H9 (cell line): ENCODE data around the gene UPB1. TPM values are rescaled to one million over a fixed set of nuclear protein-coding genes. Genes with fewer than 3 reads are reported as not detected.

Experiments
- DNase-seq: peaks from one replicate; pipeline ENCODE4 v3.0.0-alpha.2; 2017
- H2AFZ ChIP-seq: one replicate; pipeline ENCODE4 v1.6.1; 2013; ENCODE audit warnings: mild to moderate bottlenecking, low read length, control low read depth, moderate library complexity
- H2AK5ac ChIP-seq: 2 replicates; pipeline ENCODE4 v1.6.1; 2013; ENCODE audit warnings: low read length, control low read depth, mixed read lengths; ENCODE audit not compliant: insufficient read length
- H2BK120ac ChIP-seq: one replicate; pipeline ENCODE4 v1.6.1; 2013; ENCODE audit warnings: low read depth, mild to moderate bottlenecking, low read length, control low read depth, inconsistent platforms; ENCODE audit not compliant: poor library complexity, severe bottlenecking
- H2BK12ac ChIP-seq: 2 replicates; pipeline ENCODE4 v1.6.1; 2013; ENCODE audit warnings: low read length, control low read depth, mixed read lengths, low read depth; ENCODE audit not compliant: insufficient read length
- H2BK15ac ChIP-seq: 2 replicates; pipeline ENCODE4 v1.6.1; 2013; ENCODE audit warnings: low read depth, low read length, control low read depth
- H2BK20ac ChIP-seq: one replicate; pipeline ENCODE4 v1.6.1; 2013; ENCODE audit warnings: low read depth, mild to moderate bottlenecking, low read length, control low read depth, inconsistent platforms; ENCODE audit not compliant: poor library complexity, severe bottlenecking
- H2BK5ac ChIP-seq: 2 replicates; pipeline ENCODE4 v1.6.1; 2013; ENCODE audit warnings: low read length, control low read depth, mixed read lengths; ENCODE audit not compliant: insufficient read length
- H3K14ac ChIP-seq: 2 replicates; pipeline ENCODE4 v1.6.1; 2013; ENCODE audit warnings: low read length, control low read depth; ENCODE audit not compliant: insufficient read depth
- H3K18ac ChIP-seq: 2 replicates; pipeline ENCODE4 v1.6.1; 2013; ENCODE audit warnings: low read depth, mild to moderate bottlenecking, mixed read lengths, low read length, control low read depth; ENCODE audit not compliant: insufficient read length
- H3K23ac ChIP-seq: 2 replicates; pipeline ENCODE4 v1.6.1; 2013; ENCODE audit warnings: low read length, control low read depth, mixed read lengths, low read depth; ENCODE audit not compliant: insufficient read length
- H3K23me2 ChIP-seq: 2 replicates; pipeline ENCODE4 v1.6.1; 2013; ENCODE audit warnings: low read depth, mild to moderate bottlenecking, mixed read lengths, low read length, control low read depth; ENCODE audit not compliant: insufficient read length, poor library complexity, severe bottlenecking
- H3K27ac ChIP-seq: 2 replicates; pipeline ENCODE4 v1.5.1; 2013; ENCODE audit warnings: low read length, control low read depth, mixed read lengths, low read depth; ENCODE audit not compliant: insufficient read length
- H3K27me3 ChIP-seq: 2 replicates; pipeline ENCODE4 v1.6.1; 2013; ENCODE audit warnings: low read length, control low read depth, inconsistent platforms; ENCODE audit not compliant: insufficient read depth
- H3K4ac ChIP-seq: 2 replicates; pipeline ENCODE4 v1.6.1; 2013; ENCODE audit warnings: low read depth, mild to moderate bottlenecking, control low read depth, inconsistent platforms, low read length, moderate library complexity
- H3K4me1 ChIP-seq: 2 replicates; pipeline ENCODE4 v1.6.1; 2013; ENCODE audit warnings: low read length, control low read depth, inconsistent platforms; ENCODE audit not compliant: insufficient read depth
- H3K4me2 ChIP-seq: 2 replicates; pipeline ENCODE4 v1.6.1; 2013; ENCODE audit warnings: low read length, control low read depth, mixed read lengths; ENCODE audit not compliant: insufficient read length, insufficient read depth
- H3K56ac ChIP-seq: 2 replicates; pipeline ENCODE4 v1.6.1; 2013; ENCODE audit warnings: low read depth, mild to moderate bottlenecking, mixed read lengths, low read length, control low read depth; ENCODE audit not compliant: insufficient read length
- H3K79me1 ChIP-seq: 2 replicates; pipeline ENCODE4 v1.6.1; 2013; ENCODE audit warnings: low read depth, mild to moderate bottlenecking, moderate library complexity, low read length, control low read depth, inconsistent platforms; ENCODE audit not compliant: insufficient read depth, poor library complexity, severe bottlenecking
- H3K79me2 ChIP-seq: 2 replicates; pipeline ENCODE4 v1.6.1; 2013; ENCODE audit warnings: low read length, control low read depth, inconsistent platforms; ENCODE audit not compliant: insufficient read depth
- H3K9ac ChIP-seq: 2 replicates; pipeline ENCODE4 v1.6.1; 2013; ENCODE audit warnings: low read length, control low read depth, mixed read lengths; ENCODE audit not compliant: insufficient read length; ENCODE audit errors: extremely low read depth
- H3K9me3 ChIP-seq: one replicate; pipeline ENCODE4 v1.6.1; 2013; ENCODE audit warnings: low read depth, low read length, inconsistent platforms; ENCODE audit not compliant: control insufficient read depth
- H3T11ph ChIP-seq: one replicate; pipeline ENCODE4 v1.6.1; 2013; ENCODE audit warnings: mild to moderate bottlenecking, low read length, control low read depth, inconsistent platforms
- H4K20me1 ChIP-seq: one replicate; pipeline ENCODE4 v1.6.1; 2013; ENCODE audit not compliant: control insufficient read depth, insufficient read length, insufficient read depth
- H4K5ac ChIP-seq: 2 replicates; pipeline ENCODE4 v1.6.1; 2013; ENCODE audit warnings: low read depth, mild to moderate bottlenecking, mixed read lengths, low read length, control low read depth; ENCODE audit not compliant: insufficient read length
- H4K8ac ChIP-seq: replicated peaks from 2 replicates; pipeline ENCODE4 v1.6.1; 2013; ENCODE audit warnings: low read length, control low read depth, mixed read lengths, low read depth; ENCODE audit not compliant: insufficient read length
- H4K91ac ChIP-seq: 2 replicates; pipeline ENCODE4 v1.6.1; 2013; ENCODE audit warnings: low read depth, mild to moderate bottlenecking, moderate library complexity, mixed read lengths, low read length, control low read depth; ENCODE audit not compliant: insufficient read length
- H3K27ac Mint-ChIP-seq, 3 experiments: 2 replicates in 2 of 3; 3 replicates in 1 of 3; pipeline ENCODE4 v1.8.0; 2020 to 2021; ENCODE audit warnings: mixed read lengths in 3 of 3, mild to moderate bottlenecking in 1 of 3, moderate library complexity in 1 of 3
- H3K27me3 Mint-ChIP-seq: 2 replicates; pipeline ENCODE4 v1.8.0; 2021; ENCODE audit warnings: low read depth, mild to moderate bottlenecking, moderate library complexity, mixed read lengths
- H3K36me3 Mint-ChIP-seq, 3 experiments: 2 replicates in 2 of 3; 3 replicates in 1 of 3; pipeline ENCODE4 v1.8.0; 2020 to 2021; ENCODE audit warnings: low read depth in 3 of 3, mixed read lengths in 3 of 3; ENCODE audit not compliant: insufficient read depth in 1 of 3
- H3K4me1 Mint-ChIP-seq, 2 experiments: 2 replicates each; pipeline ENCODE4 v1.8.0; 2020; ENCODE audit warnings: mixed read lengths in 2 of 2
- H3K4me3 Mint-ChIP-seq, 2 experiments: 2 replicates in 1 of 2; 3 replicates in 1 of 2; pipeline ENCODE4 v1.8.0; 2020 to 2021; ENCODE audit warnings: mild to moderate bottlenecking in 2 of 2, mixed read lengths in 2 of 2, moderate library complexity in 1 of 2
- H3K9me3 Mint-ChIP-seq, 2 experiments: 2 replicates in 1 of 2; 3 replicates in 1 of 2; pipeline ENCODE4 v1.8.0; 2020; ENCODE audit warnings: mild to moderate bottlenecking in 2 of 2, mixed read lengths in 2 of 2, moderate library complexity in 1 of 2
- WGBS: extraction: QIAGEN DNeasy Blood & Tissue Kit; methylation state at CpG from one replicate; pipeline ENCODE4 v1.1.7; 2013; ENCODE audit warnings: missing lambda C conversion rate, low lambda C conversion rate, mixed read lengths; ENCODE audit not compliant: insufficient read length; ENCODE audit errors: extremely low coverage; 5-methylcytosine and 5-hydroxymethylcytosine counted together
- total RNA-seq: library from RNA; stranded (reverse); gene quantifications from 2 replicates; pipeline ENCODE4 v1.2.1, GENCODE V29; 2021
- TF ChIP-seq, protein P1 (sequence below): fragments of 200-600 bp; sonication (generic); conservative IDR thresholded peaks from 3 replicates; pipeline ENCODE4 v1.8.0; 2021; ENCODE audit warnings: antibody characterized with exemption, mild to moderate bottlenecking

UPB1 gene
- total RNA-seq, 1 experiment from 2014 or later: not detected

DNA sequence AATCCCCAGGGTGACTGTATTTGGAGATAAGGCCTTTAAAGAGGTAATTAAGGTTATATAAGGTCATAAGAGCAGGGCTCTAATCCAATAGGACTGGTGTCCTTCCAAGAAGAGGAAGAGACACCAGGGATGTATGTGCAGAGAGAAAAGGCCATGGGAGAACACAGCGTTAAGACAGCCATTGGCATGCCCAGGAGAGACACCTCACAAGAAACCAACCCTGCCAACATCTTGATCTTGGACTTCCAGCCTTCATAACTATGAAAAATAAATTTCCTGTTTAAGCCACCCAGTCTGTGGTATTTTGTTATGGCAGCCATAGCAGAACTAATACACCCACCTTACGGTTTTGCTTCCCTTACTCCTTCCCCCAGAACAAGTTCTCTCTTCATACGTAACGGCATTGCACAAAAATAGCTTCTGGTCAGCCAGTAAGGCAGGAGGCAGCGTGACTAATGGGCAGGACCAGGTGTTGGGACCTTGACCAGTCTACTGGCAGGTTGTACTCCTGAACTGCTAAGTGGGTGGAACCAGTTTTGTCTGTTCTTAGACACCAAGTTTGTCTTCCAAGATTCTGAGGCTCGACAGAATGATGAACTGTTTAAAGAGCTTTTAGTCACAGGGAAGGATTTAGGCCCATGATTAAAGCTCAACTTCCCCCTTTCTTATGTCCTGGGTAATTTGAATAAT, 31.9 kb upstream of the UPB1 start:
- Histone ChIP-seq H2AK5ac (no peak overlapping the region), H3T11ph (no peak overlapping the region), H2BK20ac (no peak overlapping the region), H2BK5ac (no peak overlapping the region), H4K91ac (no peak overlapping the region), H3K23me2 (no peaks in the 10 kb centered on the region), H3K14ac (no peak overlapping the region), H2AFZ (no peak overlapping the region), H3K79me1 (no peaks in the 10 kb centered on the region), H4K20me1 (no peaks in the 10 kb centered on the region), H3K56ac (no peak overlapping the region), H3K27me3 (no peaks in the 10 kb centered on the region), H2BK15ac (no peak overlapping the region), H3K18ac (no peak overlapping the region), H2BK120ac (no peak overlapping the region), H4K5ac (no peak overlapping the region), H3K4ac (no peak overlapping the region), H3K9me3 (no peaks in the 10 kb centered on the region), H4K8ac (no peak overlapping the region), H3K4me2 (no peak overlapping the region), H3K4me1 (peaks cover 4% of the 10 kb centered on the region; the same call in 1 of the 2 replicates), H3K79me2 (no peaks in the 10 kb centered on the region), H3K9ac (no peak overlapping the region), H3K27ac (no peak overlapping the region), H3K23ac (no peak overlapping the region), H2BK12ac (no peak overlapping the region)
- Mint-ChIP-seq H3K27ac (no peak overlapping the region), H3K4me3 (no peak overlapping the region), H3K36me3 (no peaks in the 10 kb centered on the region), H3K27me3 (peaks cover 5% of the 10 kb centered on the region; the same call in 1 of the 2 replicates), H3K9me3 (no peaks in the 10 kb centered on the region), H3K4me1 (peaks cover 22 to 25% of the 10 kb centered on the region in 2 experiments)
- TF ChIP-seq, protein P1, sequence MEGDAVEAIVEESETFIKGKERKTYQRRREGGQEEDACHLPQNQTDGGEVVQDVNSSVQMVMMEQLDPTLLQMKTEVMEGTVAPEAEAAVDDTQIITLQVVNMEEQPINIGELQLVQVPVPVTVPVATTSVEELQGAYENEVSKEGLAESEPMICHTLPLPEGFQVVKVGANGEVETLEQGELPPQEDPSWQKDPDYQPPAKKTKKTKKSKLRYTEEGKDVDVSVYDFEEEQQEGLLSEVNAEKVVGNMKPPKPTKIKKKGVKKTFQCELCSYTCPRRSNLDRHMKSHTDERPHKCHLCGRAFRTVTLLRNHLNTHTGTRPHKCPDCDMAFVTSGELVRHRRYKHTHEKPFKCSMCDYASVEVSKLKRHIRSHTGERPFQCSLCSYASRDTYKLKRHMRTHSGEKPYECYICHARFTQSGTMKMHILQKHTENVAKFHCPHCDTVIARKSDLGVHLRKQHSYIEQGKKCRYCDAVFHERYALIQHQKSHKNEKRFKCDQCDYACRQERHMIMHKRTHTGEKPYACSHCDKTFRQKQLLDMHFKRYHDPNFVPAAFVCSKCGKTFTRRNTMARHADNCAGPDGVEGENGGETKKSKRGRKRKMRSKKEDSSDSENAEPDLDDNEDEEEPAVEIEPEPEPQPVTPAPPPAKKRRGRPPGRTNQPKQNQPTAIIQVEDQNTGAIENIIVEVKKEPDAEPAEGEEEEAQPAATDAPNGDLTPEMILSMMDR: no peak
- no CpG with 5 or more reads among the region's 6 CpGs for WGBS
- no peak for DNase-seq
